Epidermal melanocyte (primary cell): Measurements from ENCODE around the gene DGKI.

Experiments
- DNase-seq: peaks from one replicate; pipeline ENCODE4 v3.0.0; 2011; ENCODE audit warnings: low spot score; ENCODE audit not compliant: insufficient read length

Gene DGKI

GRCh38 chr7:137544453-137545058 lies 302.2 kb downstream of the DGKI start:
- no peak for DNase-seq

- DNase-seq: no peak
Measured at GRCh38 chr7:137539111-137539715, 307.6 kb downstream of the DGKI start.

GRCh38 chr7:137538361-137538762 lies 308.4 kb downstream of the DGKI start:
- no peak for DNase-seq

GRCh38 chr7:137535579-137535978 lies 311.2 kb downstream of the DGKI start:
- no peak for DNase-seq

- DNase-seq: no peak
Measured at GRCh38 chr7:137531671-137532070, 315.1 kb downstream of the DGKI start.

GRCh38 chr7:137527634-137528033 lies 319.1 kb downstream of the DGKI start:
- DNase-seq: no peak

GRCh38 chr7:137523171-137523570 lies 323.6 kb downstream of the DGKI start:
- no peak for DNase-seq

- no peak for DNase-seq
Measured at GRCh38 chr7:137521451-137521850, 325.3 kb downstream of the DGKI start.

- DNase-seq: no peak
Measured at GRCh38 chr7:137519947-137520346, 326.8 kb downstream of the DGKI start.

GRCh38 chr7:137519181-137519691 lies 327.5 kb downstream of the DGKI start:
- DNase-seq: no peak

GRCh38 chr7:137513091-137513490 lies 333.7 kb downstream of the DGKI start:
- DNase-seq: no peak

- no peak for DNase-seq
Measured at GRCh38 chr7:137507096-137507495, 339.7 kb downstream of the DGKI start.

- no peak for DNase-seq
Measured at GRCh38 chr7:137506031-137506430, 340.7 kb downstream of the DGKI start.

- no peak for DNase-seq
Measured at GRCh38 chr7:137501562-137501961, 345.2 kb downstream of the DGKI start.

GRCh38 chr7:137492889-137493288 lies 353.9 kb downstream of the DGKI start:
- no peak for DNase-seq

- no peak for DNase-seq
Measured at GRCh38 chr7:137489880-137490279, 356.9 kb downstream of the DGKI start.

- DNase-seq: no peak
Measured at GRCh38 chr7:137488038-137488437, 358.7 kb downstream of the DGKI start.

GRCh38 chr7:137485818-137486217 lies 361.0 kb downstream of the DGKI start:
- DNase-seq: no peak

GRCh38 chr7:137484326-137484725 lies 362.4 kb downstream of the DGKI start:
- DNase-seq: no peak

- DNase-seq: no peak
Measured at GRCh38 chr7:137482466-137482865, 364.3 kb downstream of the DGKI start.

- DNase-seq: no peak
Measured at GRCh38 chr7:137480824-137481365, 365.9 kb downstream of the DGKI start.

- DNase-seq: no peak
Measured at GRCh38 chr7:137480401-137480800, 366.4 kb downstream of the DGKI start.

GRCh38 chr7:137476937-137477336 lies 369.8 kb downstream of the DGKI start:
- DNase-seq: no peak
